ENCODE measurements around the gene FAM163A. TPM values are rescaled to one million over a fixed set of nuclear protein-coding genes. Genes with fewer than 3 reads are reported as not detected.

The FAM163A gene
- total RNA-seq, 3 donors from 2014 or later (not counting 1 experiment from before 2014, with no cell fraction given): not detected

DNA sequence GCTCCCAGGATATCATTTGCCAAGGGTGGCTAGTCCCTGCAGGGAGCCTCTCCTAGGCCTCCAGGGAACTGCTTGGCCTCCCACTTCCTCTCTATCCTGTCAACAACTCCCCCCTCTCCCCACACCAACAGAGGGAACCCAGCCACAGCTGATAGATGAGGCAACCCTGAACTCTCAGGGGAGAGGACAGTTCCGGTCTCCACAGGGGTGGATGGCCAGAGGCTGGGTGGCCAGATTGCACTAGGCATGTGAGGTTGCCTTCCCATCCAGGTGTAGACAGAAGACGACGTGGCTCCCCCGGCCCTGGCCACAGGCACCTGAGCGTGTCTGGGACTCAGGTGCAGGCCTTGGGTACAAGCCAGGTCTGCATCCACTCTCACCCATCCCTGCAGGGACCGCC is 81.2 kb downstream of the FAM163A start:
- H3K36me3 ChIP-seq (ENCODE audit: control insufficient read depth, insufficient read depth, low read length): no peaks in the 10 kb centered on the region
- intact Hi-C loops (cut with micrococcal nuclease): no loop called here
- 79% methylated on average over 6 of the region's 6 CpGs for WGBS (ENCODE audit: insufficient coverage)

DNA sequence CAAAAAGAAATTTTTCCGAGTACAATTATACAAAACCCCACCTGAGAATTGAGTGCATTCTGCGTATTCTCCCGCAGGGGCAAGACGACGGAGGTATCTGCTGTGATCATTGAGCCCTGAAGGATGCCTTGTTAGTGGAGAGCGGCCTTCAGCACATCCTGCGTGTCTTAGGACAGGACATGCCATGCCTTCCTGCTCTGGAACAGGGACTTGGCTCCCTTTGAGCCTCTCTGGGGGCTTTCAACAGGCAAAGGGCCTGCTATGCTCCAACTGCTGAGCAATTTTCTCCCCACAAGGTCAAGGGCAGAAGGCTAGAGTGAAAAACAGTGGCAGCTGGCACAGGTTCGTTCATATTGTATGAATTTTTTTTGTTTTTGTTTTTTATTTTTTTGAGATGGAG is 82.1 kb downstream of the FAM163A start:
- Histone ChIP-seq H3K36me3 (ENCODE audit: control insufficient read depth, insufficient read depth, low read length) (no peaks in the 10 kb centered on the region), H3K27ac (ENCODE audit: low read length) (no peak overlapping the region), H3K4me1 (ENCODE audit: control insufficient read depth, insufficient read depth, low read length) (no peaks in the 10 kb centered on the region), H3K27me3 (ENCODE audit: control insufficient read depth, insufficient read depth, low read length) (no peaks in the 10 kb centered on the region), H3K4me3 (ENCODE audit: low read length) (no peak overlapping the region), H3K9me3 (ENCODE audit: control insufficient read depth, insufficient read depth, low read length) (no peaks in the 10 kb centered on the region)
- ATAC-seq (no peak), DNase-seq (no peak)
- intact Hi-C loops (cut with micrococcal nuclease): no loop called here
- no peak for TF ChIP-seq CTCF (IDR thresholded peaks at IDR 0.05)
- Mint-ChIP-seq H3K4me1 (no peaks in the 10 kb centered on the region), H3K27me3 (ENCODE audit: low read depth in 2 of 2) (peaks cover 3 to 7% of the 10 kb centered on the region in 2 donors), H3K27ac (no peak overlapping the region), H3K9me3 (no peaks in the 10 kb centered on the region), H3K36me3 (no peaks in the 10 kb centered on the region), H3K4me3 (no peak overlapping the region)
- 85% methylated on average over 8 of the region's 8 CpGs for WGBS (ENCODE audit: insufficient coverage)

More for the DNA sequence above, 81.2 kb downstream of the FAM163A start:
- ATAC-seq (no peak), DNase-seq (no peak)
- no peaks in the 10 kb centered on the region for H3K27me3 ChIP-seq (ENCODE audit: control insufficient read depth, insufficient read depth, low read length)
- Mint-ChIP-seq H3K4me3 (no peak overlapping the region), H3K9me3 (no peaks in the 10 kb centered on the region), H3K4me1 (no peaks in the 10 kb centered on the region), H3K36me3 (no peaks in the 10 kb centered on the region), H3K27ac (no peak overlapping the region), H3K27me3 (ENCODE audit: low read depth in 2 of 2) (peaks cover 3 to 7% of the 10 kb centered on the region in 2 donors)
- H3K4me3 ChIP-seq (ENCODE audit: low read length): no peak overlapping the region
- H3K9me3 ChIP-seq (ENCODE audit: control insufficient read depth, insufficient read depth, low read length): no peaks in the 10 kb centered on the region
- no peaks in the 10 kb centered on the region for H3K4me1 ChIP-seq (ENCODE audit: control insufficient read depth, insufficient read depth, low read length)
- no peak overlapping the region for H3K27ac ChIP-seq (ENCODE audit: low read length)
- TF ChIP-seq CTCF (IDR thresholded peaks at IDR 0.05): no peak

GRCh38 chr1:179825798-179826460 is 82.8 kb downstream of the FAM163A start:
- H3K27me3 Mint-ChIP-seq (ENCODE audit: low read depth in 2 of 2): peaks cover 6 to 7% of the 10 kb centered on the region in 2 donors
- ATAC-seq (peak in 1 of 3 donors; percentile 27), DNase-seq (no peak)
- H3K36me3 ChIP-seq (ENCODE audit: control insufficient read depth, insufficient read depth, low read length): no peaks in the 10 kb centered on the region
- H3K4me1 ChIP-seq (ENCODE audit: control insufficient read depth, insufficient read depth, low read length): no peaks in the 10 kb centered on the region
- intact Hi-C loops (cut with micrococcal nuclease): no loop called here
- H3K4me3 ChIP-seq (ENCODE audit: low read length): no peak overlapping the region
- 89% methylated on average over 13 of the region's 13 CpGs for whole genome bisulfite sequencing (ENCODE audit: insufficient coverage)
- H3K9me3 Mint-ChIP-seq: no peaks in the 10 kb centered on the region
- H3K36me3 Mint-ChIP-seq: no peaks in the 10 kb centered on the region
- no peak overlapping the region for H3K27ac ChIP-seq (ENCODE audit: low read length)
- peaks cover 6% of the 10 kb centered on the region in 2 donors for H3K4me1 Mint-ChIP-seq
- H3K4me3 Mint-ChIP-seq: no peak overlapping the region
- H3K27me3 ChIP-seq (ENCODE audit: control insufficient read depth, insufficient read depth, low read length): no peaks in the 10 kb centered on the region
- H3K9me3 ChIP-seq (ENCODE audit: control insufficient read depth, insufficient read depth, low read length): no peaks in the 10 kb centered on the region
- TF ChIP-seq CTCF (IDR thresholded peaks at IDR 0.05): no peak
- no peak overlapping the region for H3K27ac Mint-ChIP-seq
